ENCODE results near the gene AP4E1. TPM values are rescaled to one million over a fixed set of nuclear protein-coding genes. Genes with fewer than 3 reads are reported as not detected.

AP4E1 gene
- polyA plus RNA-seq, 1 donor (not counting 4 experiments of a cell fraction or from before 2014, with no cell fraction given), result 7.9 TPM

DNA sequence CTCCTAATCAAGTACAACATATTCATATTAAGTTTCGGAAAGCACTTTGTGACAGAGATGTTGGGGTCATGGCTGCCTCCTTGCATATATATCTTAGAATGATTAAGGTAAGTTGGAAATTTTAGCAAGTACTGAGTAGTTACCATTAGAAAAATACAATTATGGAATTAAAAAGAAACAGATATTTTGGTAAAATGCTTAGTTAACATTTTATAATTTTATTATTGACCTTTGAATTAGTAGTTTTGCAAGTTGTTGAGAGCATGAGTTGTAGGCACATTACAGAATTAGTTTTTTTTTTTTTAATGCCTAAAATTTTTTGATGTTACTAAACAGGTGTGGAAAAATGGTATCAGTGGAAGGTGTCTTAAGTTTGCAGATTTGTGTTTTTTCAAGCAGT lies 20.6 kb downstream of the AP4E1 start:
- no peaks in the 10 kb centered on the region for H3K9me1 ChIP-seq (ENCODE audit: control insufficient read depth, extremely low read depth, insufficient read depth, low read length)
- TF ChIP-seq, protein P1, sequence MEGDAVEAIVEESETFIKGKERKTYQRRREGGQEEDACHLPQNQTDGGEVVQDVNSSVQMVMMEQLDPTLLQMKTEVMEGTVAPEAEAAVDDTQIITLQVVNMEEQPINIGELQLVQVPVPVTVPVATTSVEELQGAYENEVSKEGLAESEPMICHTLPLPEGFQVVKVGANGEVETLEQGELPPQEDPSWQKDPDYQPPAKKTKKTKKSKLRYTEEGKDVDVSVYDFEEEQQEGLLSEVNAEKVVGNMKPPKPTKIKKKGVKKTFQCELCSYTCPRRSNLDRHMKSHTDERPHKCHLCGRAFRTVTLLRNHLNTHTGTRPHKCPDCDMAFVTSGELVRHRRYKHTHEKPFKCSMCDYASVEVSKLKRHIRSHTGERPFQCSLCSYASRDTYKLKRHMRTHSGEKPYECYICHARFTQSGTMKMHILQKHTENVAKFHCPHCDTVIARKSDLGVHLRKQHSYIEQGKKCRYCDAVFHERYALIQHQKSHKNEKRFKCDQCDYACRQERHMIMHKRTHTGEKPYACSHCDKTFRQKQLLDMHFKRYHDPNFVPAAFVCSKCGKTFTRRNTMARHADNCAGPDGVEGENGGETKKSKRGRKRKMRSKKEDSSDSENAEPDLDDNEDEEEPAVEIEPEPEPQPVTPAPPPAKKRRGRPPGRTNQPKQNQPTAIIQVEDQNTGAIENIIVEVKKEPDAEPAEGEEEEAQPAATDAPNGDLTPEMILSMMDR (optimal IDR thresholded peaks at IDR 0.05 in 1 of 3, IDR thresholded peaks at IDR 0.05 in 1 of 3, conservative IDR thresholded peaks at IDR 0.05 in 1 of 3; ENCODE audit: extremely low read depth in 1 of 3, insufficient read depth in 2 of 3, low read length in 3 of 3), result no peak
- TF ChIP-seq EZH2 (IDR thresholded peaks at IDR 0.05; ENCODE audit: low read length), result no peak
- no peak overlapping the region for H2AFZ ChIP-seq (ENCODE audit: control insufficient read depth, low read length)
- dilution Hi-C loops (cut with MboI; ENCODE audit: extremely low pct_ligation_motif_present, low sequenced_read_pairs), result no loop called here
- H4K20me1 ChIP-seq (ENCODE audit: control insufficient read depth, extremely low read depth, insufficient read depth, low read length), result no peaks in the 10 kb centered on the region
- no peaks in the 10 kb centered on the region for H3K4me1 ChIP-seq (ENCODE audit: control insufficient read depth, extremely low read depth, insufficient read depth, low read length)
- H3K79me2 ChIP-seq (ENCODE audit: control insufficient read depth, insufficient read depth, low read length), result no peaks in the 10 kb centered on the region
- H3K4me2 ChIP-seq (ENCODE audit: control insufficient read depth, extremely low read depth, insufficient read depth, low read depth, low read length), result no peak overlapping the region
- H3K9me3 ChIP-seq (ENCODE audit: control insufficient read depth, low read depth, low read length), result no peaks in the 10 kb centered on the region
- DNase-seq (ENCODE audit: low read depth, low spot score) (no peak), FAIRE-seq (no peak)
- H3K36me3 ChIP-seq (ENCODE audit: control insufficient read depth in 2 of 2, extremely low read depth in 1 of 2, insufficient read depth in 2 of 2, low read length in 2 of 2), result peaks cover 3 to 11% of the 10 kb centered on the region in 2 experiments
- H3K4me3 ChIP-seq (ENCODE audit: control insufficient read depth in 2 of 3, extremely low read depth in 1 of 3, insufficient read depth in 2 of 3, low read depth in 1 of 3, low read length in 3 of 3), result no peak overlapping the region
- no peak overlapping the region for H3K9ac ChIP-seq (ENCODE audit: control insufficient read depth, extremely low read depth, insufficient read depth, low read length)
- no peak overlapping the region for H3K27ac ChIP-seq (ENCODE audit: control insufficient read depth, insufficient read depth, low read length)
- H3K27me3 ChIP-seq (ENCODE audit: control insufficient read depth, extremely low read depth, insufficient read depth, low read length), result no peaks in the 10 kb centered on the region

DNA sequence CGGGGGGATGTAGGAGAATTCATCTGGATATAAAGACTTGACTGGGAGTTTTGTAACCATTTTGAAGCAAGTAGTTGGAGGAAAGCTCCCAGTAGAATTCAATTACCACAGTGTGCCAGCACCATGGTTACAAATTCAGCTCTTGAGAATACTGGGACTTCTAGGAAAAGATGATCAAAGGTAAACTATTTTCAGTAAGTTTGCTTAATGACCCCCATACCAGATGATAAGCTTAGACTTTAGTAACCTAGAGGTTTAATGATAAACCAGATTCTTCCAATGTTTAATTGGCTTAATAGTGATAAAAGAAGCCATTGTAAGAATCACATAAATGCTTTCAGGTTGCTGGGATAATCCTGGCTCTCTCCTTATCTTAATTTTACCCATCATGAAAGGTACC lies 22.3 kb downstream of the AP4E1 start:
- DNase-seq (ENCODE audit: low read depth, low spot score), result no peak
- H3K4me1 ChIP-seq (ENCODE audit: control insufficient read depth, extremely low read depth, insufficient read depth, low read length), result no peaks in the 10 kb centered on the region
- no peak overlapping the region for H3K9ac ChIP-seq (ENCODE audit: control insufficient read depth, extremely low read depth, insufficient read depth, low read length)
- H3K27ac ChIP-seq (ENCODE audit: control insufficient read depth, insufficient read depth, low read length), result no peak overlapping the region
- no peak overlapping the region for H3K4me2 ChIP-seq (ENCODE audit: control insufficient read depth, extremely low read depth, insufficient read depth, low read depth, low read length)
- no peaks in the 10 kb centered on the region for H3K79me2 ChIP-seq (ENCODE audit: control insufficient read depth, insufficient read depth, low read length)
- no peak overlapping the region for H3K4me3 ChIP-seq (ENCODE audit: control insufficient read depth in 2 of 3, extremely low read depth in 1 of 3, insufficient read depth in 2 of 3, low read depth in 1 of 3, low read length in 3 of 3)
- dilution Hi-C loops (cut with MboI; ENCODE audit: extremely low pct_ligation_motif_present, low sequenced_read_pairs), result no loop called here
- no peak for FAIRE-seq
- H4K20me1 ChIP-seq (ENCODE audit: control insufficient read depth, extremely low read depth, insufficient read depth, low read length), result no peaks in the 10 kb centered on the region
- H3K36me3 ChIP-seq (ENCODE audit: control insufficient read depth in 2 of 2, extremely low read depth in 1 of 2, insufficient read depth in 2 of 2, low read length in 2 of 2), result peaks cover 0 to 11% of the 10 kb centered on the region in 2 experiments
- no peaks in the 10 kb centered on the region for H3K27me3 ChIP-seq (ENCODE audit: control insufficient read depth, extremely low read depth, insufficient read depth, low read length)
- H3K9me1 ChIP-seq (ENCODE audit: control insufficient read depth, extremely low read depth, insufficient read depth, low read length), result no peaks in the 10 kb centered on the region
- H2AFZ ChIP-seq (ENCODE audit: control insufficient read depth, low read length), result no peak overlapping the region
- no peaks in the 10 kb centered on the region for H3K9me3 ChIP-seq (ENCODE audit: control insufficient read depth, low read depth, low read length)
- no peak for TF ChIP-seq EZH2 (IDR thresholded peaks at IDR 0.05; ENCODE audit: low read length)
- TF ChIP-seq, protein P1 (optimal IDR thresholded peaks at IDR 0.05 in 1 of 3, IDR thresholded peaks at IDR 0.05 in 1 of 3, conservative IDR thresholded peaks at IDR 0.05 in 1 of 3; ENCODE audit: extremely low read depth in 1 of 3, insufficient read depth in 2 of 3, low read length in 3 of 3), result no peak

All from keratinocyte (primary cell).